NOMO-1 treated with DMSO at 0.1 percent for 48 hours (cell line): ENCODE data around the gene GNAI1.

Source experiments
- DNase-seq: peaks from one replicate; lab custom pipeline; 2025; ENCODE audit not compliant: unreplicated experiment; lab: John Stamatoyannopoulos, UW

GNAI1 gene

GRCh38 chr7:80204919-80205318 lies 70.3 kb downstream of the GNAI1 start:
- DNase-seq, result no peak

DNA sequence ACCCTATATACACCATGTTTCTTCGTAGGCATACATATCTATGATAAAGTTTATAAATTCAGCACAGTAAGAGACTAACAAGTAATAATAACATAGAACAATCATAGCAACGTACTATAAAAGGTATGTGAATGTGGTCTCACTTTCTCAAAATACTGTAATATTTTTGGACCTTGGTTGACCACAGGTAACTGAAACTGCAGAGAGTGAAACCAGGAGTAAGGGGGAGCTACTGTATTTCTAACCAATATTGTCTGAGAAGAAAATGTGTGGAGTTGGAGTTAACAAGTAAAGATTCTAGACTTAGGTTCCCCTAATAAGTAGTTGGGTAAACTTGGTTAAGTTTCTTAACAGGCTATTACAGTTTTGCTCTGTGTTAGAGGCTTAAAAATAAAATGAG lies 72.1 kb downstream of the GNAI1 start:
- DNase-seq, result peak; percentile 60

DNA sequence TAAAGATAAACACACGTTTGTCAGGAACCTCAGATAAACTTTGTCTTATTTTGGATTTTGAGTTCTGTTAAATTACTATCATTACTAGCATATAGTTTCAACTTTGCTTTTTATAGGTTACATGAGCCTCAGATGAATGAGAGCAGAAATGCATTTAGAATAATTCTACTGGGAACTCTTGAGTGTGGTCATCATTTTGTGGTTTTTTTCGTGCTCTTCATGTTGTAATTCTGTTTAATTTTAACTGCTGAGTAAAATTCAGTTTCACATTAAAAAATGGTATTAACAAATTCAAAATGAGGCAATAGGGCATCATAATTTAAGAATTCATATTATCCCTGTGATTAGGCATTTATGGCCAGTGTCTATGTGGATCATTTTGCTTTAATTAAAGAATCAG lies 72.9 kb downstream of the GNAI1 start:
- peak; percentile 85 for DNase-seq

- no peak for DNase-seq
Observed at GRCh38 chr7:80208700-80209099, 74.1 kb downstream of the GNAI1 start.

- no peak for DNase-seq
Observed at GRCh38 chr7:80210400-80210799, 75.8 kb downstream of the GNAI1 start.

DNA sequence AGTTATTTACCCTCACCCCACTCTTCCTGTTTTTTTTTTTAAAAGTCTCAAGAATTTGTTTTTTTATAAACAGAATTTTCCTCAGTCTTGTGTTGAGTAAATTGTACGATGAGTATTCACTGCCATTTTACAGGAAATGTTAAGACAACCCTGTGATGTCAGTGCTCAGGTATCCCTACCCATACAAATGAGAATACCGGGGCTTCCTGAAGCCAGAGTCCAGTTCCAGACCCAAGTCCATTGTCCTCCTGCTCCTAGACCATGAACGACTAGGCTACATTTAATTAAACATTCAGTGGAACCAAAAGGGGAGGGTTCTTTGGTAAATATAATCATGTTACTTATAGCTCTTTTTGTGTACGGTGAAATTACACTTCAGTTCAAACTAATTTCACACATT lies 79.2 kb downstream of the GNAI1 start:
- DNase-seq, result no peak

DNA sequence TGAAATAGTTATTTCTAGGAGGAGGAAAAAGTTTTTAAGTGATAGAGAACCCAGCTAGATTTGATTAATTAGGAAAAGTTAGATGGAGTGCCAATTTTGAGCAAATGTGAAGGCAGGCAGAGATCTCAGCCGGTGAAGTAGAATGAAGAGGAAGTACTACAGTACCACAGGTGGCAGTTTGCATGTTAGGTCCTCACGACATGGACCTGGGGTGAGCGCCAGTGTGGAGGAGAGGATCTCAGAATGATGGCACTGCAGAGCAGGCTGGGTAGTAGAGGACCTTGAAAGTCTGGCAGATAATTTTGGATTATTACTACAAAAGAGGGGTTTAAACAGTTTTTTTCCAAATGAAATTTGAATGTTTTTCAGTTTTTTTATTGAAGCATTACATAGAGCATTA lies 81.1 kb downstream of the GNAI1 start:
- no peak for DNase-seq

GRCh38 chr7:80216996-80217842 lies 82.6 kb downstream of the GNAI1 start:
- no peak for DNase-seq

GRCh38 chr7:80218723-80219122 lies 84.1 kb downstream of the GNAI1 start:
- DNase-seq, result no peak

GRCh38 chr7:80220022-80220634 lies 85.5 kb downstream of the GNAI1 start:
- DNase-seq, result no peak

GRCh38 chr7:80224415-80224814 lies 89.8 kb downstream of the GNAI1 start:
- DNase-seq, result no peak

DNA sequence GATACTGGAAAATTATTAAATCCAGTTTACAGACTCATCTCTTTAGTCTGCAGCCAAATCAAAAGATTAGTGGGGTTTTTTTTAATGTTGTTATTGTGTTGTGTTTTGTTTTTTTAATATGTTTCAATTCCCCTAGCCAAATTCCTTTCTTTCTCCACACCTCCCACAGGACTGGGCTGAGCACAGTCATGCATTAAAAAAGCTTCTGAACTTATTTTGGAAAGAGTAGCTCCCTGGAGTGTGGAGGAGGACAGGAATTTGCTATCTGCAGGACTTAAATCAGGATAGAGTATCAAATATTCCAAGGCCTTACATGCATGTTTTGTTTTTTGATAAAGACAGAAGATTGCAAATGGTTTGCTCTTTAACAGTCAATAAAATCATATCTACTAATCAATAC lies 90.7 kb downstream of the GNAI1 start:
- no peak for DNase-seq

GRCh38 chr7:80226629-80227028 lies 92.0 kb downstream of the GNAI1 start:
- DNase-seq, result no peak

DNA sequence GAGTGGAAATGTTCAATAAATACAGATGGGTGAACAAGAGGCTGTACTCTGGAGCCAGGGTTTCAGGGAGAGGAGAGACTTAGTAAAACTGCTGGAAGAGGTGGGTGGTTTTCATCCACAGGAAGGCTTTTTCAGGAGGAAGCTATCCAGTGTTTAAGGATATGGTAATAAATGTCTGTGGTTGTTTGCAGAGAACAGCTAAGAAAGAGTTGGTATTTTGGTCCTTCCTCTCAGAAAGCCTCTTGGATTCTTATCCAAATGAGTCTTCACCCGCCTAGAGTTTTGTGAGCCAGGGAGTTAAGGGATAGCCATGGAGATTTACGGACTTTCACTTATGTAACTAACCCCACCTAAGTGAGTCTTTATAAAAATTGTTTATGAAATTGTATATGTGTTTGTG lies 95.7 kb downstream of the GNAI1 start:
- no peak for DNase-seq

DNA sequence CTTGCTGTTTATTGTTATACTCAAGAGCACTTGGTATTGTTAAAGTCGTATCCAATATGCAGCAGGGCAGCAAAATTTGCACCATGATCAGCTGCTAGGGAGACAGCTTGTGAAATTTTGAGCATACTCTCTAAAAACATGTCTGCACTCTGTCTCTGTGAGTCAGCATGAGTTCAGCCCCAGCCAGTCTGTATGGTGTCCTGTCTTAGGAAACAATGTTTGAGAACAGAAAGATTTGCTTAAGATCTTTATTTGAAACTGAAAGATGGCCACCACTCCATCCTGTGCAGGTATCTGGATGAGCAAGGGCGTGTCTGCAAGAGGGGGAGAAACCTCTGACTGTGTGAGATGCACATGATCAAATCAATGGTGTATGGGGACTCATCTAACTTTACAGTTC lies 97.1 kb downstream of the GNAI1 start:
- DNase-seq, result no peak

GRCh38 chr7:80232979-80233724 lies 98.5 kb downstream of the GNAI1 start:
- no peak for DNase-seq

- no peak for DNase-seq
Observed at GRCh38 chr7:80235334-80235733, 100.7 kb downstream of the GNAI1 start.

DNA sequence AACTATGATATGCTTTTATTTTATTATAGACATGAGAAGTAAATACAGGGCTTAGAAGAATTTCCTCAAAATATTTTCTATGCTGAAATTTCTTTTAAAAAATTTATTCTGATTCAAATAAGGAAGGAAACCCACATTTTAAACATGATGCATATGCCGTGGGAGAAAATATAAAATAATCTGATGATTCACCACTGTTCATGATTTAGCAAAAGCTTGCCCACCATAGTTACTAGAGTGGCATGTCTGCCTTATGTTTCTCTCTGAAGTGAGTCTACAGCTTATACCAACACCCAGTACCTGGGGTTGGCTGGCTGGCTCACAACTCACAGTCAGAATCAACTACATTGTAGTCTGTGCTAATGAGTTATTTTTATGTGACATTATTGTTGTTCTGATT lies 102.0 kb downstream of the GNAI1 start:
- DNase-seq, result no peak

DNA sequence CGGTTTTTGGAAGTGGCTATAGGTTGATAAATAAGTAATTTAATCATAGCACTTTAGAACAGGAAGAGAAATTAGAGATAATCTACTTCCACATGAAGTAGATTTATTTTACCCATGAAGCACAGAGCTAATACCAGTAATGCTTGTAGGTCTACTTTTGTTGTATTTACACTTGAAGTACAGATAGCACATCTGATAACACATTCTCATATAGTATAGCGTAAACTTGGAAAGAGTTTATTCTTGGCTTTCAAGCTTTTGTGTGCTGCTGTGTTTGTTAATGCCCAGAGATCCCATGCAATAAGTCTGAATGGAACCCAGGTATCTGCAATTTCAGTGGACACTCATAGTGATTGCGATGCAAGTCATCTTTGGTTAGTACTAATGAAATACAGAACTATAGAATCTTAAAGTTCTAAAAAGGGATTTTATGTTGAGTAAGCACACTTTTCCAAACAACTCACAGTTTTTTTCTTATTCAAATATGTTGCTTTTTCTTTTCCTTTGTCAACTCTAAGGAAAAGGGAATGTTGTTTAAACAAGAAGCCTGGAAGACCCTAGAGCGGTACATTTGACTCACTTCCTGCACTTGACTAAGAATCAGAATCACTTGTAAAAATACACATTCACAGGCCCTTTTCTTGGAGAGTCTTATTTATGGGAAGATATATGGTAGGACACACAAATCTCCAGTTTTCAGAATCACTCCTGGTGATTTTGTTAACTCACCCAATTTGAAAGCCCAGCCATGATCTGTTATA lies 105.8 kb downstream of the GNAI1 start:
- no peak for DNase-seq

DNA sequence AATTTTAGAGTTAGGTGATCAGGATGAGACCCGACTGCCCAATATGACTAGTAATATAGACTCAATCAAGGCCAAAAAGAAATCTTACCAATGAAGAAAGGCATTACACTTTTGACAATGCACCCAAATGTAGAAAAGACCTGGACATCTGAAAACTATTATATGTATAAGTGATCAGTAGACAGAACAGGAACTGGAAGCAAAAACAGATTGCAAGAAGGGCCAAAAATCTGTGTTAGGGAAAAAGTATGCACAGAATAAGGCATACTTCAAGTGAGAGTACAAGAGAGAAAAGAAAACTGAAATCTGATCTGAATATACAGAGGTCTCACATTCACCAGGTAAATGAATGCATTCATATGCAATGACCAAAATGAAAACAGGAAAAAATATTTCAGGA lies 107.0 kb downstream of the GNAI1 start:
- DNase-seq, result no peak

DNA sequence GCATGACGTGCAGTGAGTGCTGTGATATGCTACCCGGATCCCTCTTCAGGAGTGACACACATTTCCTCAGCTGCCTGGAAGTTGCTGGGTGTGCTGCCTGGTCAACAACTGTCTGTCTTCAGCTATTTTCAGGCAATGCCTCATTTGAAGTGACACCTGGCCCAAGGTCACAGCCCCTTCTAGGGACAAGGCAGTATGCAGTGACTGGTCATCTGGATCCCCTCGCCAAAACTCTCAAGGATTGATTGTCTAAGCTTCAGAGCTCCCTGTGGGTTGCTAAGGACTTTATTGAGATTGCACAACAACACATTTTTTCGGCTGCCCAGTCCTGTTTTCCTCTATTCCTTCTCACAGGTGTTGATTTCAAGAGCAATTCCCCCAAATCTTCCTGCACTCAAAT lies 108.8 kb downstream of the GNAI1 start:
- peak; percentile 21 for DNase-seq
